Ishikawa (cell line): ENCODE data around the gene LAPTM5.

Experiments used
- MAX ChIP-seq: IDR thresholded peaks from 2 replicates; pipeline ENCODE4 v1.6.1; 2012
- ZBTB7A ChIP-seq: IDR thresholded peaks from 2 replicates; pipeline ENCODE4 v1.6.1; 2012; ENCODE audit warnings: low read depth

- TF ChIP-seq MAX = no peak
- no peak for TF ChIP-seq ZBTB7A
Observed at GRCh38 chr1:30706528-30706927, 51.0 kb downstream of the LAPTM5 start.
